H9 (cell line): ENCODE data around the gene ADGRG1. TPM values are rescaled to one million over a fixed set of nuclear protein-coding genes. Genes with fewer than 3 reads are reported as not detected.

Experiments
- DNase-seq: peaks from one replicate; pipeline ENCODE4 v3.0.0-alpha.2; 2017
- H2AFZ ChIP-seq: one replicate; pipeline ENCODE4 v1.6.1; 2013; ENCODE audit warnings: mild to moderate bottlenecking, low read length, control low read depth, moderate library complexity
- H2AK5ac ChIP-seq: 2 replicates; pipeline ENCODE4 v1.6.1; 2013; ENCODE audit warnings: low read length, control low read depth, mixed read lengths; ENCODE audit not compliant: insufficient read length
- H2BK120ac ChIP-seq: one replicate; pipeline ENCODE4 v1.6.1; 2013; ENCODE audit warnings: low read depth, mild to moderate bottlenecking, low read length, control low read depth, inconsistent platforms; ENCODE audit not compliant: poor library complexity, severe bottlenecking
- H2BK12ac ChIP-seq: 2 replicates; pipeline ENCODE4 v1.6.1; 2013; ENCODE audit warnings: low read length, control low read depth, mixed read lengths, low read depth; ENCODE audit not compliant: insufficient read length
- H2BK15ac ChIP-seq: 2 replicates; pipeline ENCODE4 v1.6.1; 2013; ENCODE audit warnings: low read depth, low read length, control low read depth
- H2BK20ac ChIP-seq: one replicate; pipeline ENCODE4 v1.6.1; 2013; ENCODE audit warnings: low read depth, mild to moderate bottlenecking, low read length, control low read depth, inconsistent platforms; ENCODE audit not compliant: poor library complexity, severe bottlenecking
- H2BK5ac ChIP-seq: 2 replicates; pipeline ENCODE4 v1.6.1; 2013; ENCODE audit warnings: low read length, control low read depth, mixed read lengths; ENCODE audit not compliant: insufficient read length
- H3K14ac ChIP-seq: 2 replicates; pipeline ENCODE4 v1.6.1; 2013; ENCODE audit warnings: low read length, control low read depth; ENCODE audit not compliant: insufficient read depth
- H3K18ac ChIP-seq: 2 replicates; pipeline ENCODE4 v1.6.1; 2013; ENCODE audit warnings: low read depth, mild to moderate bottlenecking, mixed read lengths, low read length, control low read depth; ENCODE audit not compliant: insufficient read length
- H3K23ac ChIP-seq: 2 replicates; pipeline ENCODE4 v1.6.1; 2013; ENCODE audit warnings: low read length, control low read depth, mixed read lengths, low read depth; ENCODE audit not compliant: insufficient read length
- H3K23me2 ChIP-seq: 2 replicates; pipeline ENCODE4 v1.6.1; 2013; ENCODE audit warnings: low read depth, mild to moderate bottlenecking, mixed read lengths, low read length, control low read depth; ENCODE audit not compliant: insufficient read length, poor library complexity, severe bottlenecking
- H3K27ac ChIP-seq: 2 replicates; pipeline ENCODE4 v1.5.1; 2013; ENCODE audit warnings: low read length, control low read depth, mixed read lengths, low read depth; ENCODE audit not compliant: insufficient read length
- H3K27me3 ChIP-seq: 2 replicates; pipeline ENCODE4 v1.6.1; 2013; ENCODE audit warnings: low read length, control low read depth, inconsistent platforms; ENCODE audit not compliant: insufficient read depth
- H3K4ac ChIP-seq: 2 replicates; pipeline ENCODE4 v1.6.1; 2013; ENCODE audit warnings: low read depth, mild to moderate bottlenecking, control low read depth, inconsistent platforms, low read length, moderate library complexity
- H3K4me1 ChIP-seq: 2 replicates; pipeline ENCODE4 v1.6.1; 2013; ENCODE audit warnings: low read length, control low read depth, inconsistent platforms; ENCODE audit not compliant: insufficient read depth
- H3K4me2 ChIP-seq: 2 replicates; pipeline ENCODE4 v1.6.1; 2013; ENCODE audit warnings: low read length, control low read depth, mixed read lengths; ENCODE audit not compliant: insufficient read length, insufficient read depth
- H3K56ac ChIP-seq: 2 replicates; pipeline ENCODE4 v1.6.1; 2013; ENCODE audit warnings: low read depth, mild to moderate bottlenecking, mixed read lengths, low read length, control low read depth; ENCODE audit not compliant: insufficient read length
- H3K79me1 ChIP-seq: 2 replicates; pipeline ENCODE4 v1.6.1; 2013; ENCODE audit warnings: low read depth, mild to moderate bottlenecking, moderate library complexity, low read length, control low read depth, inconsistent platforms; ENCODE audit not compliant: insufficient read depth, poor library complexity, severe bottlenecking
- H3K79me2 ChIP-seq: 2 replicates; pipeline ENCODE4 v1.6.1; 2013; ENCODE audit warnings: low read length, control low read depth, inconsistent platforms; ENCODE audit not compliant: insufficient read depth
- H3K9ac ChIP-seq: 2 replicates; pipeline ENCODE4 v1.6.1; 2013; ENCODE audit warnings: low read length, control low read depth, mixed read lengths; ENCODE audit not compliant: insufficient read length; ENCODE audit errors: extremely low read depth
- H3K9me3 ChIP-seq: one replicate; pipeline ENCODE4 v1.6.1; 2013; ENCODE audit warnings: low read depth, low read length, inconsistent platforms; ENCODE audit not compliant: control insufficient read depth
- H3T11ph ChIP-seq: one replicate; pipeline ENCODE4 v1.6.1; 2013; ENCODE audit warnings: mild to moderate bottlenecking, low read length, control low read depth, inconsistent platforms
- H4K20me1 ChIP-seq: one replicate; pipeline ENCODE4 v1.6.1; 2013; ENCODE audit not compliant: control insufficient read depth, insufficient read length, insufficient read depth
- H4K5ac ChIP-seq: 2 replicates; pipeline ENCODE4 v1.6.1; 2013; ENCODE audit warnings: low read depth, mild to moderate bottlenecking, mixed read lengths, low read length, control low read depth; ENCODE audit not compliant: insufficient read length
- H4K8ac ChIP-seq: replicated peaks from 2 replicates; pipeline ENCODE4 v1.6.1; 2013; ENCODE audit warnings: low read length, control low read depth, mixed read lengths, low read depth; ENCODE audit not compliant: insufficient read length
- H4K91ac ChIP-seq: 2 replicates; pipeline ENCODE4 v1.6.1; 2013; ENCODE audit warnings: low read depth, mild to moderate bottlenecking, moderate library complexity, mixed read lengths, low read length, control low read depth; ENCODE audit not compliant: insufficient read length
- H3K27ac Mint-ChIP-seq, 3 experiments: 2 replicates in 2 of 3; 3 replicates in 1 of 3; pipeline ENCODE4 v1.8.0; 2020 to 2021; ENCODE audit warnings: mixed read lengths in 3 of 3, mild to moderate bottlenecking in 1 of 3, moderate library complexity in 1 of 3
- H3K27me3 Mint-ChIP-seq: 2 replicates; pipeline ENCODE4 v1.8.0; 2021; ENCODE audit warnings: low read depth, mild to moderate bottlenecking, moderate library complexity, mixed read lengths
- H3K36me3 Mint-ChIP-seq, 3 experiments: 2 replicates in 2 of 3; 3 replicates in 1 of 3; pipeline ENCODE4 v1.8.0; 2020 to 2021; ENCODE audit warnings: low read depth in 3 of 3, mixed read lengths in 3 of 3; ENCODE audit not compliant: insufficient read depth in 1 of 3
- H3K4me1 Mint-ChIP-seq, 2 experiments: 2 replicates each; pipeline ENCODE4 v1.8.0; 2020; ENCODE audit warnings: mixed read lengths in 2 of 2
- H3K4me3 Mint-ChIP-seq, 2 experiments: 2 replicates in 1 of 2; 3 replicates in 1 of 2; pipeline ENCODE4 v1.8.0; 2020 to 2021; ENCODE audit warnings: mild to moderate bottlenecking in 2 of 2, mixed read lengths in 2 of 2, moderate library complexity in 1 of 2
- H3K9me3 Mint-ChIP-seq, 2 experiments: 2 replicates in 1 of 2; 3 replicates in 1 of 2; pipeline ENCODE4 v1.8.0; 2020; ENCODE audit warnings: mild to moderate bottlenecking in 2 of 2, mixed read lengths in 2 of 2, moderate library complexity in 1 of 2
- CTCF ChIP-seq: fragments of 200-600 bp; sonication (generic); conservative IDR thresholded peaks from 3 replicates; pipeline ENCODE4 v1.8.0; 2021; ENCODE audit warnings: antibody characterized with exemption, mild to moderate bottlenecking
- WGBS: extraction: QIAGEN DNeasy Blood & Tissue Kit; methylation state at CpG from one replicate; pipeline ENCODE4 v1.1.7; 2013; ENCODE audit warnings: missing lambda C conversion rate, low lambda C conversion rate, mixed read lengths; ENCODE audit not compliant: insufficient read length; ENCODE audit errors: extremely low coverage; 5-methylcytosine and 5-hydroxymethylcytosine counted together
- total RNA-seq: library from RNA; stranded (reverse); gene quantifications from 2 replicates; pipeline ENCODE4 v1.2.1, GENCODE V29; 2021

ADGRG1 gene
- total RNA-seq, 1 experiment from 2014 or later, result 1.1 TPM

GRCh38 chr16:57592591-57593003 lies 35.8 kb upstream of the ADGRG1 start:
- no peak for TF ChIP-seq CTCF
- Mint-ChIP-seq H3K4me3 (no peak overlapping the region), H3K27me3 (peaks cover 50% of the 10 kb centered on the region), H3K9me3 (peaks cover 7 to 8% of the 10 kb centered on the region in 2 experiments; a peak in 4 of 5 replicates), H3K4me1 (peaks cover 7 to 9% of the 10 kb centered on the region in 2 experiments; a peak in 2 of 4 replicates), H3K36me3 (no peaks in the 10 kb centered on the region), H3K27ac (no peak overlapping the region)
- Histone ChIP-seq H3K56ac (no peak overlapping the region), H4K20me1 (no peaks in the 10 kb centered on the region), H3K18ac (no peak overlapping the region), H3K79me2 (no peaks in the 10 kb centered on the region), H4K8ac (no peak overlapping the region), H3K27ac (no peak overlapping the region), H3K4me2 (no peak overlapping the region), H4K91ac (no peak overlapping the region), H3K79me1 (no peaks in the 10 kb centered on the region), H3K23ac (no peak overlapping the region), H3T11ph (no peak overlapping the region), H2BK120ac (no peak overlapping the region), H2AFZ (no peak overlapping the region), H2BK15ac (no peak overlapping the region), H2BK12ac (no peak overlapping the region), H3K4me1 (no peaks in the 10 kb centered on the region), H3K4ac (no peak overlapping the region), H2BK5ac (no peak overlapping the region), H2BK20ac (no peak overlapping the region), H3K9ac (no peak overlapping the region), H3K14ac (no peak overlapping the region), H4K5ac (no peak overlapping the region), H3K9me3 (no peaks in the 10 kb centered on the region), H3K27me3 (no peaks in the 10 kb centered on the region), H2AK5ac (no peak overlapping the region), H3K23me2 (no peaks in the 10 kb centered on the region)
- WGBS, result no CpG with 5 or more reads among the region's 4 CpGs
- no peak for DNase-seq
